HG03175 (cell line): ENCODE results near the gene DCHS2.
A peak's percentile ranks its signal among the peaks of the same experiment; 100 is the strongest.

ENCODE experiments used
- ATAC-seq: cut with Tn5 transposase; IDR thresholded peaks from one replicate; pipeline ENCODE4 v1.9.1; 2021; ENCODE audit warnings: mild to moderate bottlenecking, moderate library complexity; ENCODE audit not compliant: unreplicated experiment

Gene DCHS2

GRCh38 chr4:154399259-154399974, 92.2 kb downstream of the DCHS2 start:
- ATAC-seq, result no peak

GRCh38 chr4:154390324-154390723, 101.3 kb downstream of the DCHS2 start:
- ATAC-seq, result no peak

- ATAC-seq, result no peak
These were observed 102.5 kb downstream of the DCHS2 start for GRCh38 chr4:154389148-154389547.

- no peak for ATAC-seq
These were observed 107.6 kb downstream of the DCHS2 start for GRCh38 chr4:154384012-154384411.

- no peak for ATAC-seq
These were observed 115.1 kb downstream of the DCHS2 start for GRCh38 chr4:154376486-154376885.

GRCh38 chr4:154368060-154368459, 123.5 kb downstream of the DCHS2 start:
- peak; percentile 73 for ATAC-seq

GRCh38 chr4:154367659-154368058, 123.9 kb downstream of the DCHS2 start:
- peak; percentile 30 for ATAC-seq

- no peak for ATAC-seq
These were observed 124.6 kb downstream of the DCHS2 start for GRCh38 chr4:154366956-154367355.

GRCh38 chr4:154364066-154364845, 127.3 kb downstream of the DCHS2 start:
- ATAC-seq, result no peak

- ATAC-seq, result peak; percentile 58
These were observed 130.1 kb downstream of the DCHS2 start for GRCh38 chr4:154361450-154361849.

- no peak for ATAC-seq
These were observed 131.1 kb downstream of the DCHS2 start for GRCh38 chr4:154360491-154360890.

GRCh38 chr4:154354883-154355282, 136.7 kb downstream of the DCHS2 start:
- no peak for ATAC-seq

GRCh38 chr4:154349829-154350228, 141.8 kb downstream of the DCHS2 start:
- ATAC-seq, result no peak

GRCh38 chr4:154348657-154349056, 142.9 kb downstream of the DCHS2 start:
- no peak for ATAC-seq

- no peak for ATAC-seq
These were observed 146.2 kb downstream of the DCHS2 start for GRCh38 chr4:154345359-154345758.

GRCh38 chr4:154344686-154345085, 146.9 kb downstream of the DCHS2 start:
- peak; percentile 66 for ATAC-seq

GRCh38 chr4:154343651-154344050, 147.9 kb downstream of the DCHS2 start:
- ATAC-seq, result no peak

GRCh38 chr4:154341448-154341847, 150.2 kb downstream of the DCHS2 start:
- no peak for ATAC-seq

- ATAC-seq, result no peak
These were observed 156.0 kb downstream of the DCHS2 start for GRCh38 chr4:154335588-154335987.

GRCh38 chr4:154332681-154333421, 158.7 kb downstream of the DCHS2 start:
- ATAC-seq, result peak; percentile 88

- ATAC-seq, result no peak
These were observed 161.7 kb downstream of the DCHS2 start for GRCh38 chr4:154329939-154330338.
